Measurements from ENCODE around the gene SERAC1.
"Not testable (repeated sequence)": the region's sequence is repeated elsewhere in the genome, so short reads cannot be mapped to it uniquely, and the experiment has no call there.

Gene SERAC1

DNA sequence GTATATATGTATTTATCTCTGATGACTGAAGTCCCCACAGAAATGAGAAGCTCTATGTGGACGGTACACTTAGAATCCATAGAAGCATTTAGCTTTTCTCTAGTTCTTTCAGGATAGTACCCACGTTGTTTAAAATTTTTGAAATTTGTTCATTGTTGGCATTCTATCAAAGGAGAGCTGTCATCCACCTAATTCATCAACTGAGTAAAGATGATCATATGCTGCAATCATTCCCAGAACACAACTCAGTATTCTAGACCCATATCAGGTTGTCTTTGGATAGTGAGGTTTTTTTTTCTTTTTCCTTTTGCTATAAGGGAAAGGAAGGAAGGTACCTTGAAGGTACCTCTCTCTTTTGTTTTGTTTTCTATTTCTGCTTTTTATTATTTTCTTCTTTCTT lies 9.3 kb downstream of the SERAC1 start:
- peak overlapping the region; percentile 6 for H3K27ac Mint-ChIP-seq
- no peaks in the 10 kb centered on the region for H3K9me3 Mint-ChIP-seq
- H3K27me3 Mint-ChIP-seq = no peaks in the 10 kb centered on the region
- H3K4me1 Mint-ChIP-seq (ENCODE audit: low read depth) = peaks cover 5% of the 10 kb centered on the region
- H3K4me3 Mint-ChIP-seq = no peak overlapping the region
- peaks cover 11% of the 10 kb centered on the region for H3K36me3 Mint-ChIP-seq (ENCODE audit: low read depth)

GRCh38 chr6:158158123-158158522 lies 9.9 kb downstream of the SERAC1 start:
- H3K27me3 Mint-ChIP-seq = no peaks in the 10 kb centered on the region
- no peak overlapping the region for H3K4me3 Mint-ChIP-seq
- peaks cover 5% of the 10 kb centered on the region for H3K4me1 Mint-ChIP-seq (ENCODE audit: low read depth)
- H3K9me3 Mint-ChIP-seq = no peaks in the 10 kb centered on the region
- H3K27ac Mint-ChIP-seq = no peak overlapping the region
- peaks cover 11% of the 10 kb centered on the region for H3K36me3 Mint-ChIP-seq (ENCODE audit: low read depth)

DNA sequence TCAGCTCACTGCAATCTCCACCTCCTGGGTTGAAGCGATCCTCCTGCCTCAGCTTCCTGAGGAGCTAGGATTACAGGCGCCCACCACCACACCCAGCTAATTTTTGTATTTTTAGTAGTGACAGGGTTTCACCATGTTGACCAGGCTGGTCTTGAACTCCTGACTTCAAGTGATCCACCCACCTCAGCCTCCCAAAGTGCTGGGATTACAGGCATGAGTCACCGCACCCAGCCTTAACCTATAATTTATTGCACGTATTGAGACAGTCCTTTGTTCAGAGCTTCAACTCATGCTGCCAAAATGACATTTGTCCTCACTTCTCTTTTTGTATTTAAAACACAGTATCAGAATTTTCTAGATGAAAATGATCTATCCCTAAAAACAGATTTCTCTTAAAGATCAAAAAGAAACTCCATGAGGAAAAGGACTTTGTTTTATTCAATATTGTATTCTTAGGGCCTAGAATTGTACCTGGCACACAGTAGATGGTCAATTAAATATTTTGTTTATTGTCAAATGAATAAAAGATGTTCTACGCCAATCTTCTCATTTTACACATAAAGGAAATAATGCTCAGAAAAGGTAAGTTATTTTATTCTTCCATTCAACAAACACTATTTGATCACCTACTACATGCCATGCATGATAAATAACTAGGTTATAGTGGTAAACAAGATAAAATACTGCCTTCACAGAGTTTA lies 10.8 kb downstream of the SERAC1 start:
- H3K4me3 Mint-ChIP-seq = no peak overlapping the region

GRCh38 chr6:158154816-158155215 lies 13.2 kb downstream of the SERAC1 start:
- Mint-ChIP-seq H3K9me3 (no peaks in the 10 kb centered on the region), H3K27ac (no peak overlapping the region), H3K4me1 (ENCODE audit: low read depth) (no peaks in the 10 kb centered on the region), H3K4me3 (no peak overlapping the region), H3K27me3 (no peaks in the 10 kb centered on the region), H3K36me3 (ENCODE audit: low read depth) (peaks cover 12% of the 10 kb centered on the region)

More for the DNA sequence above, 10.8 kb downstream of the SERAC1 start:
- Mint-ChIP-seq H3K27me3 (no peaks in the 10 kb centered on the region), H3K9me3 (no peaks in the 10 kb centered on the region), H3K27ac (no peak overlapping the region), H3K36me3 (ENCODE audit: low read depth) (peaks cover 11% of the 10 kb centered on the region), H3K4me1 (ENCODE audit: low read depth) (peaks cover 5% of the 10 kb centered on the region)

- no peaks in the 10 kb centered on the region for H3K9me3 Mint-ChIP-seq
Measured at GRCh38 chr6:158153576-158153975, 14.5 kb downstream of the SERAC1 start.

DNA sequence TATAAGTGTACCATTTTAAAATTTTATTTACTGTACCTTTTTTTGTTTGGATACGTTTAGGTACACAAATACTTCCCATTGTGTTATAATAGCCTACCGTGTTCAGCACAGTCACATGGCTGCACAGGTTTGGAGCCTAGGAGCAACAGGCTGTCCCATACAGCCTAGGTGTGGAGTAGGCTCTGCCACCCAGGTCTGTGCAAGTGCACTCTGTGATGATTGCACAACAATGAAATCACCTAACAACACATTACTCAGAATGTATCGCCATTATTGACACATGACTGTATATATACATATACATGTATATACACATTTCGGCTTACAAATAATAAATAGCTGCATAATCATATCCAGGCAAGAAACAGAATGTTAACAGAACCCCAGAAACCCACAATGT lies 15.4 kb downstream of the SERAC1 start:
- Mint-ChIP-seq H3K4me1 (ENCODE audit: low read depth) (no peaks in the 10 kb centered on the region), H3K36me3 (ENCODE audit: low read depth) (peaks cover 21% of the 10 kb centered on the region), H3K27ac (no peak overlapping the region), H3K9me3 (no peaks in the 10 kb centered on the region), H3K27me3 (no peaks in the 10 kb centered on the region), H3K4me3 (no peak overlapping the region)

More at GRCh38 chr6:158153576-158153975, 14.5 kb downstream of the SERAC1 start:
- H3K27me3 Mint-ChIP-seq = no peaks in the 10 kb centered on the region
- peaks cover 20% of the 10 kb centered on the region for H3K36me3 Mint-ChIP-seq (ENCODE audit: low read depth)
- no peak overlapping the region for H3K27ac Mint-ChIP-seq
- no peaks in the 10 kb centered on the region for H3K4me1 Mint-ChIP-seq (ENCODE audit: low read depth)
- no peak overlapping the region for H3K4me3 Mint-ChIP-seq

DNA sequence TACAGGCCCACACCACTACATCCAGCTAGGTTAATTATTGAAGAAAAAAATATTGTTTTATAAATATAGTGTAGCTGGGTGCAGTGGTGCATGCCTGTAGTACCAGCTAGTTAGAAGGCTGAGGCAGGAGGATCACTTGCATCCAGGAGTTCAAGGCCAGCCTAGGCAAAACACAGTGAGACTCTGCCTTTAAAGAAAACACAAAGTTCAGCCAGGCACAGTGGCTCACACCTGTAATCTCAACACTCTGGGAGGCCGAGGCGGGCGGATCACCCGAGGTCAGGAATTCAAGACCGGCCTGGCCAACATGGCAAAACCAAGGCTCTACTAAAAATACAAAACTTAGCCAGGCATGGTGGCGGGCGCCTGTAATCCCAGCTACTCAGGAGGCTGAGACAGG lies 16.0 kb downstream of the SERAC1 start:
- H3K4me3 Mint-ChIP-seq; H3K9me3 Mint-ChIP-seq; H3K4me1 Mint-ChIP-seq (ENCODE audit: low read depth); H3K27ac Mint-ChIP-seq; H3K27me3 Mint-ChIP-seq: not testable (repeated sequence)
- peaks cover 17% of the 10 kb centered on the region for H3K36me3 Mint-ChIP-seq (ENCODE audit: low read depth)

DNA sequence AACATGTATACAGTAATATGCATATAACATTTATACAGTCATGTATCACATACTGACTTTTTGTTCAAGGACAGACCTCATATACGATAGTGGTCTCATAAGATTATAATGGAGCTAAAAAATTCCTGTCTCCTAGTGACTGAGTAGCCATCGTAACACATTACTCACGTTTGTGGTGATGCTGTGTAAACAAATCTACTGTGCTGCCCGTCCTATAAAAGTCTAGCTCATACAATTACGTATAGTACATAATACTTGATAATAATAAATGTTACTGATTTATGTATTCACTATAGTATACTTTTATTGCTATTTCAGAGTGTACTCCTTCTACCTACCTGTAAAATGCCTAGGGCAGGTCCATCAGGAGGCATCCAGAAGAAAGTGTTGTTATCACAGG lies 17.4 kb downstream of the SERAC1 start:
- Mint-ChIP-seq H3K4me1 (ENCODE audit: low read depth) (no peaks in the 10 kb centered on the region), H3K36me3 (ENCODE audit: low read depth) (peaks cover 20% of the 10 kb centered on the region), H3K4me3 (no peak overlapping the region), H3K27me3 (no peaks in the 10 kb centered on the region), H3K27ac (no peak overlapping the region), H3K9me3 (no peaks in the 10 kb centered on the region)

- Mint-ChIP-seq H3K4me1 (ENCODE audit: low read depth) (no peaks in the 10 kb centered on the region), H3K27ac (no peak overlapping the region), H3K9me3 (no peaks in the 10 kb centered on the region), H3K4me3 (no peak overlapping the region), H3K36me3 (ENCODE audit: low read depth) (peaks cover 20% of the 10 kb centered on the region), H3K27me3 (no peaks in the 10 kb centered on the region)
Measured at GRCh38 chr6:158149641-158150040, 18.4 kb downstream of the SERAC1 start.

- Mint-ChIP-seq H3K4me1 (ENCODE audit: low read depth) (no peaks in the 10 kb centered on the region), H3K36me3 (ENCODE audit: low read depth) (peaks cover 29% of the 10 kb centered on the region), H3K27ac (no peak overlapping the region), H3K27me3 (no peaks in the 10 kb centered on the region), H3K4me3 (no peak overlapping the region), H3K9me3 (no peaks in the 10 kb centered on the region)
Measured at GRCh38 chr6:158143700-158144099, 24.4 kb downstream of the SERAC1 start.

GRCh38 chr6:158142789-158143188 lies 25.3 kb downstream of the SERAC1 start:
- Mint-ChIP-seq H3K36me3 (ENCODE audit: low read depth) (peaks cover 25% of the 10 kb centered on the region), H3K9me3 (no peaks in the 10 kb centered on the region), H3K4me1 (ENCODE audit: low read depth) (no peaks in the 10 kb centered on the region), H3K4me3 (no peak overlapping the region), H3K27ac (no peak overlapping the region), H3K27me3 (no peaks in the 10 kb centered on the region)

DNA sequence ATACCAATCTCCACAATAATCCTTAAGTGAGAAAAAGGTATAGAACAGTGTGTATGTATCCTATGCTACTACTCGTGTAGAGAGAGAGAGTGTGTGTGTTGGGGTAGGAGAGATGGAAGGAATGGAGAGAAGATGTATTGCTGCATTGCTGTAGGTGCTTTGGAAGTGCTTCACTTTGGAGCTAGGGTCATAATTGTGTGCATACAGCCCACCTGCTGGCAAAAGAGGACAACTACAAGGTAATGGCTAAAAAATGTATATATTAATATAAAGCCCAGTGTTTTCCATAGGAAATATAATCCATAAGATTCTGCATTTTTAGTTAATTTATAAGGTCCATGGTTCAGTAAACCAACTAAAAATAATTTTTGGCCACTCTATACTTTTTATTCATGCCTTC lies 36.1 kb downstream of the SERAC1 start:
- Mint-ChIP-seq H3K27ac (no peak overlapping the region), H3K4me3 (no peak overlapping the region), H3K27me3 (no peaks in the 10 kb centered on the region), H3K36me3 (ENCODE audit: low read depth) (peaks cover 7% of the 10 kb centered on the region), H3K9me3 (no peaks in the 10 kb centered on the region), H3K4me1 (ENCODE audit: low read depth) (no peaks in the 10 kb centered on the region)

- Mint-ChIP-seq H3K27ac (no peak overlapping the region), H3K27me3 (no peaks in the 10 kb centered on the region), H3K4me3 (no peak overlapping the region), H3K4me1 (ENCODE audit: low read depth) (no peaks in the 10 kb centered on the region), H3K9me3 (no peaks in the 10 kb centered on the region), H3K36me3 (ENCODE audit: low read depth) (peaks cover 31% of the 10 kb centered on the region)
Measured at GRCh38 chr6:158125271-158125670, 42.8 kb downstream of the SERAC1 start.

- Mint-ChIP-seq H3K27me3 (no peaks in the 10 kb centered on the region), H3K9me3 (no peaks in the 10 kb centered on the region), H3K4me1 (ENCODE audit: low read depth) (no peaks in the 10 kb centered on the region), H3K4me3 (no peak overlapping the region), H3K36me3 (ENCODE audit: low read depth) (peaks cover 32% of the 10 kb centered on the region), H3K27ac (no peak overlapping the region)
Measured at GRCh38 chr6:158124288-158124687, 43.8 kb downstream of the SERAC1 start.

- Mint-ChIP-seq H3K36me3 (ENCODE audit: low read depth) (peaks cover 29% of the 10 kb centered on the region), H3K4me1 (ENCODE audit: low read depth) (no peaks in the 10 kb centered on the region), H3K27me3 (no peaks in the 10 kb centered on the region), H3K9me3 (no peaks in the 10 kb centered on the region), H3K27ac (no peak overlapping the region), H3K4me3 (no peak overlapping the region)
Measured at GRCh38 chr6:158122048-158122447, 46.0 kb downstream of the SERAC1 start.

- Mint-ChIP-seq H3K4me3 (no peak overlapping the region), H3K27me3 (no peaks in the 10 kb centered on the region), H3K9me3 (no peaks in the 10 kb centered on the region), H3K36me3 (ENCODE audit: low read depth) (peaks cover 29% of the 10 kb centered on the region), H3K27ac (no peak overlapping the region), H3K4me1 (ENCODE audit: low read depth) (no peaks in the 10 kb centered on the region)
Measured at GRCh38 chr6:158121335-158121734, 46.7 kb downstream of the SERAC1 start.

Data from stimulated activated naive CD8-positive, alpha-beta T cell treated with anti-CD3 and anti-CD28 coated beads, Interleukin-15, Interleukin-2, amounts not matched to agents 100 ng/mL and 50 ng/mL, for 24 hours (primary cell).